GM06990 (cell line): ENCODE measurements around the gene PCDHB7.
"Not testable (repeated sequence)": the region's sequence is repeated elsewhere in the genome, so short reads cannot be mapped to it uniquely, and the experiment has no call there.

Source experiments
- DNase-seq: peaks from one replicate; pipeline ENCODE4 v3.0.0-alpha.2; 2011; ENCODE audit not compliant: insufficient read length; ENCODE audit errors: extremely low read depth
- H3K27me3 ChIP-seq: replicated peaks from 2 replicates; pipeline ENCODE4 v1.6.0; 2011; ENCODE audit warnings: low read length; ENCODE audit not compliant: control insufficient read depth, insufficient read depth
- H3K36me3 ChIP-seq: 2 replicates; pipeline ENCODE4 v1.5.1; 2011; ENCODE audit warnings: low read length; ENCODE audit not compliant: control insufficient read depth, insufficient read depth
- H3K4me3 ChIP-seq: replicated peaks from 2 replicates; pipeline ENCODE4 v1.5.1; 2011; ENCODE audit warnings: low read depth, mild to moderate bottlenecking, control low read depth, low read length
- TF ChIP-seq, protein P1 (sequence below): IDR thresholded peaks from 2 replicates; pipeline ENCODE4 v1.5.1; 2011; ENCODE audit warnings: low read length, control low read depth, mild to moderate bottlenecking, inconsistent platforms; ENCODE audit not compliant: insufficient read depth, poor library complexity, severe bottlenecking

PCDHB7 gene

GRCh38 chr5:141149812-141150211, 22.6 kb upstream of the PCDHB7 start, which contains the start of gene PCDHB6:
TSS of gene PCDHB6 (plus strand) at chr5:141150057. CDS start at chr5:141150258, 201 bp downstream.
- no peak for DNase-seq
- Histone ChIP-seq H3K27me3 (no peaks in the 10 kb centered on the region), H3K36me3 (no peaks in the 10 kb centered on the region), H3K4me3 (no peak within 1 kb of the TSS)
- TF ChIP-seq, protein P1, sequence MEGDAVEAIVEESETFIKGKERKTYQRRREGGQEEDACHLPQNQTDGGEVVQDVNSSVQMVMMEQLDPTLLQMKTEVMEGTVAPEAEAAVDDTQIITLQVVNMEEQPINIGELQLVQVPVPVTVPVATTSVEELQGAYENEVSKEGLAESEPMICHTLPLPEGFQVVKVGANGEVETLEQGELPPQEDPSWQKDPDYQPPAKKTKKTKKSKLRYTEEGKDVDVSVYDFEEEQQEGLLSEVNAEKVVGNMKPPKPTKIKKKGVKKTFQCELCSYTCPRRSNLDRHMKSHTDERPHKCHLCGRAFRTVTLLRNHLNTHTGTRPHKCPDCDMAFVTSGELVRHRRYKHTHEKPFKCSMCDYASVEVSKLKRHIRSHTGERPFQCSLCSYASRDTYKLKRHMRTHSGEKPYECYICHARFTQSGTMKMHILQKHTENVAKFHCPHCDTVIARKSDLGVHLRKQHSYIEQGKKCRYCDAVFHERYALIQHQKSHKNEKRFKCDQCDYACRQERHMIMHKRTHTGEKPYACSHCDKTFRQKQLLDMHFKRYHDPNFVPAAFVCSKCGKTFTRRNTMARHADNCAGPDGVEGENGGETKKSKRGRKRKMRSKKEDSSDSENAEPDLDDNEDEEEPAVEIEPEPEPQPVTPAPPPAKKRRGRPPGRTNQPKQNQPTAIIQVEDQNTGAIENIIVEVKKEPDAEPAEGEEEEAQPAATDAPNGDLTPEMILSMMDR = peak; percentile 26

GRCh38 chr5:141150224-141150992, 22.0 kb upstream of the PCDHB7 start:
- H3K4me3 ChIP-seq = no peak overlapping the region
- no peak for DNase-seq
- no peaks in the 10 kb centered on the region for H3K36me3 ChIP-seq
- H3K27me3 ChIP-seq = no peaks in the 10 kb centered on the region
- TF ChIP-seq, protein P1 = no peak

- no peaks in the 10 kb centered on the region for H3K27me3 ChIP-seq
- H3K36me3 ChIP-seq = no peaks in the 10 kb centered on the region
- no peak overlapping the region for H3K4me3 ChIP-seq
- TF ChIP-seq, protein P1 = no peak
- no peak for DNase-seq
Measured at GRCh38 chr5:141150993-141151325, 21.5 kb upstream of the PCDHB7 start.

GRCh38 chr5:141151632-141152031, 20.8 kb upstream of the PCDHB7 start:
- not testable (repeated sequence) for H3K4me3 ChIP-seq, H3K36me3 ChIP-seq, DNase-seq, H3K27me3 ChIP-seq

DNA sequence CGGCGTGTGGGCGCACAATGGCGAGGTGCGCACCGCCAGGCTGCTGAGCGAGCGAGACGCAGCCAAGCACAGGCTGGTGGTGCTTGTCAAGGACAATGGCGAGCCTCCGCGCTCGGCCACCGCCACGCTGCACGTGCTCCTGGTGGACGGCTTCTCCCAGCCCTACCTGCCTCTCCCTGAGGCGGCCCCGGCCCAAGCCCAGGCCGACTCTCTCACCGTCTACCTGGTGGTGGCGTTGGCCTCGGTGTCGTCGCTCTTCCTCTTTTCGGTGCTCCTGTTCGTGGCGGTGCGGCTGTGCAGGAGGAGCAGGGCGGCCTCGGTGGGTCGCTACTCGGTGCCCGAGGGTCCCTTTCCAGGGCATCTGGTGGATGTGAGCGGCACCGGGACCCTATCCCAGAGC, 20.3 kb upstream of the PCDHB7 start:
- H3K36me3 ChIP-seq, DNase-seq, H3K27me3 ChIP-seq, H3K4me3 ChIP-seq: not testable (repeated sequence)

DNA sequence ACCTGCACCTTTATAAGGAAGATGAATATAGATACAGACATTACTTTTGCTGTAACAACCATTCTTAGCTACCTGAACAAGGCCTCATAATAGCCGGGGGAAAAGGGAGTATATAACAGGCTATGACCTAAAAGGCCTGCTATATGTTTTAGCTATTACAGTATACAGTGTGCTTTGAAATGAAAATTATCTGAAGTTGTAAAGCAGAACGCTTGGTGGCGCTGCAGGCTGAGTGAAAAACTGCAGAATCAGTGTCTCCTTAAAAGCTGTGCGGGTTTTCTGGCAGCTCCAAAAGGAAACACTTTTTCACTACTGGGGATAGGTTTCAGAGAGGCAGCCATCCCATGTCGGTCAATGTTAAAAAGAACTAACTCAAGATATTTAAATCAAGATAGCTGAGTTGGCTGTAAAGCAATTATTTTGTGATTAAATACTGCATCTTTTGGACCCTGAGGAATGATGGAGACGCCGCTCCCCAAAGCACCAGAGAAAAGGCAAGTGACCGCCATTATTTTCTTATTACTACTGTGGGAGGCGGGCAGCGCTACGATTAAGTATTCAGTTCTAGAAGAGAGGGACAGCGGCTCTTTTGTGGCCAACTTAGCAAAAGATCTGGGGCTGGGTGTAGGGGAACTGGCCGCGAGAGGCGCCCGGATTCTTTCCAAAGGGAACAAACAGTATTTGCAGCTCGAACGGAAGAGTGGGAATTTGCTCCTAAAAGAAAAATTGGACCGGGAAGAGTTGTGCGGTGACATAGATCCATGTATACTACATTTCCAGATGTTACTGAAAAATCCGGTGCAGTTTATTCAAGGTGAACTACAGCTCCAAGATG, 16.7 kb upstream of the PCDHB7 start:
- TF ChIP-seq, protein P1 = no peak
- no peak overlapping the region for H3K4me3 ChIP-seq
- no peak for DNase-seq

DNA sequence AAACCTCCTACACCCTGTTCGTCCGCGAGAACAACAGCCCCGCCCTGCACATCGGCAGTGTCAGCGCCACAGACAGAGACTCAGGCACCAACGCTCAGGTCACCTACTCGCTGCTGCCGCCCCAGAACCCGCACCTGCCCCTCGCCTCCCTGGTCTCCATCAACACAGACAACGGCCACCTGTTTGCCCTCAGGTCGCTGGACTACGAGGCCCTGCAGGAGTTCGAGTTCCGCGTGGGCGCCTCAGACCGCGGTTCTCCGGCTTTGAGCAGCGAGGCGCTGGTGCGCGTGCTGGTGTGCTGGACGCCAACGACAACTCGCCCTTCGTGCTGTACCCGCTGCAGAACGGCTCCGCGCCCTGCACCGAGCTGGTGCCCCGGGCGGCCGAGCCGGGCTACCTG, 15.1 kb upstream of the PCDHB7 start:
- DNase-seq, H3K27me3 ChIP-seq, H3K36me3 ChIP-seq, H3K4me3 ChIP-seq: not testable (repeated sequence)

More for the DNA sequence above, 16.7 kb upstream of the PCDHB7 start:
- H3K36me3 ChIP-seq = no peaks in the 10 kb centered on the region
- H3K27me3 ChIP-seq = no peaks in the 10 kb centered on the region

GRCh38 chr5:141157901-141158300, 14.5 kb upstream of the PCDHB7 start:
- not testable (repeated sequence) for H3K4me3 ChIP-seq, DNase-seq, H3K27me3 ChIP-seq, H3K36me3 ChIP-seq

DNA sequence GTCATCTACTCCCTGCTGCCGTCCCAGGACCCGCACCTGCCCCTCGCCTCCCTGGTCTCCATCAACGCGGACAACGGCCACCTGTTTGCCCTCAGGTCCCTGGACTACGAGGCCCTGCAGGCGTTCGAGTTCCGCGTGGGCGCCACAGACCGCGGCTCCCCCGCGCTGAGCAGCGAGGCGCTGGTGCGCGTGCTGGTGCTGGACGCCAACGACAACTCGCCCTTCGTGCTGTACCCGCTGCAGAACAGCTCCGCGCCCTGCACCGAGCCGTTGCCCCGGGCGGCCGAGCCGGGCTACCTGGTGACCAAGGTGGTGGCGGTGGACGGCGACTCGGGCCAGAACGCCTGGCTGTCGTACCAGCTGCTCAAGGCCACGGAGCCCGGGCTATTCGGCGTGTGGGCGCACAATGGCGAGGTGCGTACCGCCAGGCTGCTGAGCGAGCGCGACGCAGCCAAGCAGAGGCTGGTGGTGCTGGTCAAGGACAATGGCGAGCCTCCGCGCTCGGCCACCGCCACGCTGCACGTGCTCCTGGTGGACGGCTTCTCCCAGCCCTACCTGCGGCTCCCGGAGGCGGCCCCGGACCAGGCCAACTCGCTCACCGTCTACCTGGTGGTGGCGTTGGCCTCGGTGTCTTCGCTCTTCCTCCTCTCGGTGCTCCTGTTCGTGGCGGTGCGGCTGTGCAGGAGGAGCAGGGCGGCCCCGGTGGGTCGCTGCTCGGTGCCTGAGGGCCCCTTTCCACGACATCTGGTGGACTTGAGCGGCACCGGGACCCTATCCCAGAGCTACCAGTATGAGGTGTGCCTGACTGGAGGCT, 2.1 kb downstream of the PCDHB7 start:
- H3K4me3 ChIP-seq, H3K36me3 ChIP-seq, H3K27me3 ChIP-seq, DNase-seq: not testable (repeated sequence)
